Measurements from ENCODE around the gene LHX6. TPM values are rescaled to one million over a fixed set of nuclear protein-coding genes. Genes with fewer than 3 reads are reported as not detected.
A peak's percentile ranks its signal among the peaks of the same experiment; 100 is the strongest.

The LHX6 gene
- total RNA-seq, 1 experiment from 2014 or later = not detected

DNA sequence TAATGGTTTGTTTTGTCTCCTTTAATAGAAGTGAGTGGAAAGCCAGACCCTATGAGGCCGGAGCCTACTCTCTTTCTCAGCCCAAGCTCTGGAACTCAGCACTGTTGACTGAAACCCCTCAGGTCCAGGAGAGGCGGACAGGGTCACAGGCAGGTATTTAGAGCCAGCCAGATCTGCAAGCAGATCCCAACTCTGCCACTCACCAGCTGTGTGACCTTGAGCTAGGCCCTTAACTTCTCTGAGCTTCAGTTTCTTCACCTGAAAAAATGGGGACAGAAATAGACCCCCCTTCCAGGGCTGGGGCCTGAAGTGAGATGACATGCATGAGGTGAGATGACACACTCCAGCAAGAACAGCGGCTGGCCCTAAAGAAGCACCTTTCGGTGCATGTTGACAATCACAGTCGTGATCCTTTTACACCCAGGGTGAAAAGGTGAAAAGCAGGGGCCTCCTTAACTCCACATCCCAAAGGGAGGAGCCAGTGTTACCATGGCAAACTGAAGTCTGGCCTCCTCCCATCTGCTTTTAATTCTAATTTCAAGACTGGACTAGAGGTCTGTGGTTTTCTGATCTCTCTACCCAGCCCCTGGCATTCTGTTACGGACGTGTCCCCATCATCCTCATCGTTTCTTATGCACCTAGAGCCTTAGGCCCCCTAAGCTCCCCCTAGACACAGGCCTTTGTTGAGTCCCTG lies 41.8 kb downstream of the LHX6 start:
- Histone ChIP-seq H3K9me3 (no peaks in the 10 kb centered on the region), H3K27me3 (peaks cover 16% of the 10 kb centered on the region), H3K36me3 (no peaks in the 10 kb centered on the region), H3K4me3 (no peak overlapping the region)
- no peak for DNase-seq

DNA sequence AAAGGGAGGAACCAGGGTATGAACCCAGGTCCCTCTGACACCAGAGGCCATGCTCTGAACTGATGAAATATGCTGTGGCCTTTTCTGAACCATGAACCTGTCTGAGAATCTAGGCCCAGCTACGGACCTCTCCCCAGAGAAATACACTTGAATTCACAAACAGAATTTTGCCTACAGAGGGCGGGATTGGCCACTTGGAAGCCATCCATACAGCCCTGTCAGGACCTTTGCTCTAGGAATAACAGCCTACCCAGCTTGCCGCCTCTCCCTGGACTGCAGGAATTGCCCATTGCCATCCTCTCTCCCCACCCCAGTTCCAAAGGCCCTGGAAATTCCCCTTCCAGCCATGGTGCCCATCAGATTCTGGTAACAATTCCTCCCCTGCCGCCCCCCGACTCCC lies 42.5 kb downstream of the LHX6 start:
- Histone ChIP-seq H3K36me3 (no peaks in the 10 kb centered on the region), H3K4me3 (no peak overlapping the region)
- DNase-seq = no peak

DNA sequence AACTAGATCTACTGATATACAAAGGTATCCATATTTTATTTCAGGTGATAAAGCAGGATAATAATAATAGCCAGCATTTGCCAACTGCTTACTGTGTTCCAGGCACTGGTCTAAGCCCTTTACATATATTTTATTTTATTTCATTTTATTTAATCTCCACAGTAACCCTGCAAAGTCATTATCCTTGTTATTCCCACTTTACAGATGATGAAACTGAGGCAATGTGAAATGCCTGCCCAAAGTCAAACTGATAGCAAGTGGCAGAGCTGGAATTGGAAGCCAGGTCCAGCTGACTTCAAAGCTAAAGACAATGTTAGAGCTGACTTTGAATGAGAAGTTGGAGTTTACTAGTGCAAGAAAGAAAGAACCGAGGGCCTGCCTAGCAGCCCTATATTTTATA lies 44.2 kb downstream of the LHX6 start:
- no peaks in the 10 kb centered on the region for H3K9me3 ChIP-seq
- no peaks in the 10 kb centered on the region for H3K36me3 ChIP-seq

More for the DNA sequence above, 42.5 kb downstream of the LHX6 start:
- H3K27me3 ChIP-seq = peaks cover 16% of the 10 kb centered on the region
- no peaks in the 10 kb centered on the region for H3K9me3 ChIP-seq

DNA sequence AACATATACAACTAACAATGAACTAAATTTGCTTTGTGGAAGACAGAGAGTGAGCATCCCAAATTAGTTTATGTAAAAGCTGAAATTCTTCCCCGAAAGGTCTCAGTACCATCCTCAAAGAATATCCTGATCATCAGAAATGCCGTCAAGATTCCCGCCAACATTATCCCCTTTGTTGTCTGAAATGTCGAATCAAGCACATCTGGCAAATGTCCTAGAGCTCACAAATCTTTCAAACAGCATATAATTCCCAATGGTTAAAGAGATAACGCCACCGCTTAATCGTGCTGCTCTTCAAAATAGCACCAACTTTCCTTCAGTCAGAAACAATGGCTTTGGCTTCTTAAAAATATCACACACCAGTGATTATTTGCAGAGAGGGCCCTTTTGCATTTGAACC lies 45.3 kb downstream of the LHX6 start:
- H3K9me3 ChIP-seq = no peaks in the 10 kb centered on the region
- peaks cover 16% of the 10 kb centered on the region for H3K27me3 ChIP-seq
- no peak overlapping the region for H3K4me3 ChIP-seq
- no peak for DNase-seq
- H3K36me3 ChIP-seq = no peaks in the 10 kb centered on the region

More for the DNA sequence above, 44.2 kb downstream of the LHX6 start:
- Histone ChIP-seq H3K27me3 (peaks cover 16% of the 10 kb centered on the region), H3K4me3 (no peak overlapping the region)
- DNase-seq = no peak

DNA sequence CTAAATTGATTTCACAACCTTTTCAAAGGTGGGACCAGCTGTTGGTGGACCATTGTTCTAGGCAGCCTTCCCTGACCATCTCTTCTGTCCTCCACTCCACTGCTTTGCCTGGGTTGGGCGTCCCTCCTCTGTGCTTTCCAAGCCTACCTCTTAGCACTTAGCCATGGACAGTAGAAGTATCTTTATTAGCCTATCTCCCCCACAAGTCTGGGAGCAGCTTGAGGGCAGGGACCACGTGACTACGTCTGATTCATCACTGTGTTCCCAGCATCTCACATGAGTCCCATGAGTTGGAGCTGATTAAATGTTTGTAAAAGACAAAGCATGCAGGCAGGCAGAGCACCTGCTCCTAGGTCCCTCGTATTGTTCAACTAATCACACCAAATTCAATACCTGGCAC lies 48.1 kb downstream of the LHX6 start:
- no peaks in the 10 kb centered on the region for H3K9me3 ChIP-seq
- DNase-seq = peak; percentile 54

GRCh38 chr9:122179690-122180074 lies 49.1 kb downstream of the LHX6 start:
- no peak overlapping the region for H3K4me3 ChIP-seq
- no peak for DNase-seq
- no peaks in the 10 kb centered on the region for H3K9me3 ChIP-seq
- H3K27me3 ChIP-seq = peaks cover 18% of the 10 kb centered on the region
- no peaks in the 10 kb centered on the region for H3K36me3 ChIP-seq

More for the DNA sequence above, 48.1 kb downstream of the LHX6 start:
- H3K27me3 ChIP-seq = peaks cover 18% of the 10 kb centered on the region
- H3K4me3 ChIP-seq = no peak overlapping the region
- no peaks in the 10 kb centered on the region for H3K36me3 ChIP-seq

DNA sequence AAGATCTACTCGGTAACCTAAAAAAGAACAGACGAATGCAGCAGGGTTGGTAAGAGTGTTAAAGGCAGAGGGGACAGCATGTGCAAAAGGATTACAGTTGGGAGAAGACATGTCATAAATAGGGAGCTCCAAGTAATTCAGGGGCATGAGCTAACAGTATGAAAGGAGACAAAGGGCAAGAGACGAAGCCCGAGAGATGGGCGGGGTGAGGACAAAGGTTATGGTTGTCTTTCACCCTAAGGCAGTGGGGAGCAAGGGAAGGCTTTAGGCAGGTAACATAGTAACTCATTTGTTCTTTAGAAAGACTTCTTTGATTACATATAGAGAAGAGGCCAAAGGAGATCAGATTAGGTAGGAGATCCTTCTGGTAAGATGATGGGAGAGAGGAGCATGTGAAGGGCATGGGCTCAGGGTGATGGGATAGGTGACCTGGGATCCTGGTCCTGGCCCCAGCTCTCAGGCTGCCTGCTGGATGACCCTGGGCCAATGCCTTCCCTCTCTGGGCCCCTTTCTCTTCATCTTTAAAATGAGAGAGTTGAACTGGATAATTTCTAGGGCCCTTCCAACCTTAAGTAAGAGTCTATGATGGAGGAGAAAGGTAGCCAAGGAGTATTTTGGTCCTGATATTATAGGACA lies 49.6 kb downstream of the LHX6 start:
- Histone ChIP-seq H3K36me3 (no peaks in the 10 kb centered on the region), H3K27me3 (peaks cover 15% of the 10 kb centered on the region), H3K4me3 (no peak overlapping the region), H3K9me3 (no peaks in the 10 kb centered on the region)
- DNase-seq = no peak

DNA sequence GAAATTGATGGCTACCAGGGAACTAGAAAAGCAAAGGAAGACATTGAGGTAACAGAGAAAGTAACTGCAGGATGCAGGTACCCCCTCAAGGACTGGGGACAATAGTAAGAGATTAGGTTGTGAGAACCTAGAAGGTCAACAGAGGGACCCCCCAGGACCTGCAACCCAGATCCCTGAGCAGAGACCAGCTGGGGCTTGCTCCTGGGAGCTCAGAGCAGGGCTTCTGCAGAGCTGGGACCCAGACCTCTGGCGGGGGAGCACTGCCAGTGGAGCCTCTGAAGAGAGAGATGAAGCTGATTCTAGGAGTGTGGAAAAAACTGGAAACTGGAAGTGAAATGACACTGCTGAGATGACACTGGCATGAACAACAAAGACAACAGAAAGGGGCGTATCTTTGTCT lies 51.8 kb downstream of the LHX6 start:
- Histone ChIP-seq H3K27me3 (peaks cover 7% of the 10 kb centered on the region), H3K9me3 (no peaks in the 10 kb centered on the region), H3K4me3 (no peak overlapping the region), H3K36me3 (no peaks in the 10 kb centered on the region)
- no peak for DNase-seq

DNA sequence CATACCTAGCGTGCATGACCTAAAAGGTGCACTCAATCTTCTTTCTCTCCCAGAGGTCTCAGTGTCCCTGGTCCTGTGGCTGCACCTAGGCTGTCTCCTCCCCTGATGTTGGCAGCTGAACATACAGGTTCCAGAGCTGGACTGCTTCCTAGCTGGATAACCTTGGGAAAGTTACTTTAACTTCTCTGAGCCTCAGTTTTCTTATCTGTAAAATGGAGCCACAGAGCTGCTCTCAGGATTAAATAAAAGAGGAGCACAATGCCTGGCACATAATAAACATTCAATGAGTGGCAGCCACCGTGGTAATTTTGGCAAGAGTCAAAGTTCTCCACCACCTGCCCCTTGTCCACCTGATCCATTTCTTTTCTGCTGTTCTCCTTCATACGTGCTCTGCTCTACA lies 55.1 kb downstream of the LHX6 start:
- H3K27me3 ChIP-seq = peaks cover 12% of the 10 kb centered on the region
- DNase-seq = no peak

GRCh38 chr9:122172131-122172530 lies 56.6 kb downstream of the LHX6 start:
- H3K27me3 ChIP-seq = peaks cover 12% of the 10 kb centered on the region

More for the DNA sequence above, 55.1 kb downstream of the LHX6 start:
- no peaks in the 10 kb centered on the region for H3K9me3 ChIP-seq
- no peaks in the 10 kb centered on the region for H3K36me3 ChIP-seq
- H3K4me3 ChIP-seq = no peak overlapping the region

DNA sequence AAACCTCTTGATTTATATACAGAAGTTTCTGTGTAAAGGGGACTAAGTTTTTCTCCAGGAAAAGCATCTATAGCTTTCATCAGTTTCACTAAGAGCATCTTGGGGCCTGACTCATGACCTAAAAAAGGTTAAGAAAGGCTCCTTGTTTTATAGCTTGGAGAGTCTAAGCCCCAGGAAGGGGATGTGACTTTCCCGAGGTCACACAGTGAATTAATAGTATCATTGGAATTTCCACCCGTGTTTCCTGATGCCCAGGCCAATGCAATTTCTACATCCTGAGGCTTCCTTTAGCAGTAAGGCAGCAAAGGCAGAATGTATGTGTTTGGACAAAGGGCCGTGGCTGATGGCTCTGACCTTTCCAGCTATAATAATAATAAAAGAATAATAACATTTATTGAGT lies 60.4 kb downstream of the LHX6 start:
- Histone ChIP-seq H3K9me3 (no peaks in the 10 kb centered on the region), H3K36me3 (no peaks in the 10 kb centered on the region), H3K27me3 (peaks cover 17% of the 10 kb centered on the region), H3K4me3 (no peak overlapping the region)
- no peak for DNase-seq

More at GRCh38 chr9:122172131-122172530, 56.6 kb downstream of the LHX6 start:
- no peak for DNase-seq
- Histone ChIP-seq H3K36me3 (no peaks in the 10 kb centered on the region), H3K4me3 (no peak overlapping the region), H3K9me3 (no peaks in the 10 kb centered on the region)

GRCh38 chr9:122164286-122164685 lies 64.5 kb downstream of the LHX6 start:
- Histone ChIP-seq H3K27me3 (peaks cover 15% of the 10 kb centered on the region), H3K4me3 (no peak overlapping the region), H3K9me3 (peaks cover 2% of the 10 kb centered on the region; the same call in 1 of the 2 replicates), H3K36me3 (no peaks in the 10 kb centered on the region)
- no peak for DNase-seq

DNA sequence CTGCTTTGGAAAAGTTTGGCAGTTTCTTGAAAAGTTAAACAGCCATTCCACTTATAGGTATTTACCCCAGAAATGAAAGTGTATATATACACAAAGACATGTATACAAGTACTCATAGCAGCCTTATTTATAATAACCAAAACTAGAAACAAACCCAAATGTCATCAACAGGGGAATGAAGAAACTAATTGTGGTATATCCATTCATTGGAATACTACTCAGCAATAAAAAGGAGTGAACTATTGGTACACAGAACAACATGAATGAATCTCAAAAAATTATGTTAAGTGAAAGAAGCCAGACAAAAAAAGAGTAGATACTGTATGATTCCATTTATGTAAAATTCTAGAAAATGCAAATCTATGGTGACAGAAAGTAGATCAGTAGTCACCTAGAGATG lies 66.3 kb downstream of the LHX6 start:
- Histone ChIP-seq H3K9me3 (peaks cover 2% of the 10 kb centered on the region; the same call in 1 of the 2 replicates), H3K27me3 (peaks cover 15% of the 10 kb centered on the region), H3K4me3 (no peak overlapping the region), H3K36me3 (no peaks in the 10 kb centered on the region)
- DNase-seq = no peak

DNA sequence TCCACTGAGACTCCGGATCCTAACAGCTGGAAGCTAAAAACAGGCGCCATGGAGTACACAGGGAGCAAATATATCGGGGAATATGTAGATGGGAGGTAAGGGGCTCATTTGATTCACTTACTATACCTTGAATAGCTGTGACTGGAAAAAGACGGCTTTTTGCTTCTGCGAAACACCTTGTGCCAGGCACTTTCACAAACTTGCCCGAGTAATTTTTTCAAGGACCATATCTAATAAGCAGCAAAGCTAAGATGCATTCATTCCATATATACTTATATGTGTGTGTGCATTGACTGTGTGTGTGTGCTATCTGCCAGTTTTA lies 68.9 kb downstream of the LHX6 start:
- Histone ChIP-seq H3K27me3 (peaks cover 15% of the 10 kb centered on the region), H3K36me3 (no peaks in the 10 kb centered on the region), H3K9me3 (peaks cover 2% of the 10 kb centered on the region; the same call in 1 of the 2 replicates), H3K4me3 (peak overlapping the region; percentile 88)
- no peak for DNase-seq

- peak; percentile 93 for DNase-seq
- peaks cover 2% of the 10 kb centered on the region; the same call in 1 of the 2 replicates for H3K9me3 ChIP-seq
- peak within 1 kb of the TSS; percentile 88 for H3K4me3 ChIP-seq
- no peaks in the 10 kb centered on the region for H3K36me3 ChIP-seq
- peaks cover 13% of the 10 kb centered on the region for H3K27me3 ChIP-seq
Observed at GRCh38 chr9:122159026-122159924, 69.5 kb downstream of the LHX6 start, which contains the start of the genes MORN5 and NDUFA8. Gene MORN5, plus strand, starts transcription at chr9:122159908. Its CDS starts 65 bp downstream, at chr9:122159973. Gene NDUFA8, minus strand, starts transcription at chr9:122159779. Its CDS starts 102 bp downstream, at chr9:122159677.

- H3K36me3 ChIP-seq = no peaks in the 10 kb centered on the region
- H3K4me3 ChIP-seq = peak overlapping the region; percentile 88; the same call in 1 of the 2 replicates
- peaks cover 2% of the 10 kb centered on the region; the same call in 1 of the 2 replicates for H3K9me3 ChIP-seq
- H3K27me3 ChIP-seq = peaks cover 8% of the 10 kb centered on the region
- DNase-seq = peak; percentile 47
Observed at GRCh38 chr9:122158202-122158601, 70.6 kb downstream of the LHX6 start.

GRCh38 chr9:122155796-122156195 lies 73.0 kb downstream of the LHX6 start:
- Histone ChIP-seq H3K9me3 (no peaks in the 10 kb centered on the region), H3K36me3 (no peaks in the 10 kb centered on the region; the same call in none of the 2 replicates), H3K4me3 (no peak overlapping the region), H3K27me3 (peaks cover 4% of the 10 kb centered on the region; the same call in 1 of the 2 replicates)
- DNase-seq = no peak
